Fibroblast of lung (primary cell): ENCODE measurements around the gene OVCA2. TPM values are rescaled to one million over a fixed set of nuclear protein-coding genes. Genes with fewer than 3 reads are reported as not detected.

Source experiments
- DNase-seq, 2 donors: peaks; one replicate each; pipeline versions ENCODE4 v3.0.0 to v3.0.0-alpha.2; 2010; ENCODE audit warnings: low read depth in 2 of 2
- H2AFZ ChIP-seq: 2 replicates; pipeline ENCODE4 v1.5.1; 2012; ENCODE audit warnings: low read length, control low read depth, inconsistent platforms
- H3K27ac ChIP-seq: 2 replicates; pipeline ENCODE4 v1.5.1; 2011; ENCODE audit warnings: low read length, control low read depth; ENCODE audit not compliant: insufficient read depth
- H3K27me3 ChIP-seq: 2 replicates; pipeline ENCODE4 v1.5.1; 2011; ENCODE audit warnings: mild to moderate bottlenecking, low read length; ENCODE audit not compliant: control insufficient read depth, insufficient read depth
- H3K36me3 ChIP-seq: 2 replicates; pipeline ENCODE4 v1.5.1; 2011; ENCODE audit warnings: low read length; ENCODE audit not compliant: control insufficient read depth, insufficient read depth
- H3K4me1 ChIP-seq: 2 replicates; pipeline ENCODE4 v1.5.1; 2011; ENCODE audit warnings: low read length; ENCODE audit not compliant: control insufficient read depth, insufficient read depth; ENCODE audit errors: extremely low read depth
- H3K4me2 ChIP-seq: 2 replicates; pipeline ENCODE4 v1.5.1; 2011; ENCODE audit warnings: low read length, control low read depth; ENCODE audit not compliant: insufficient read depth; ENCODE audit errors: extremely low read depth
- H3K4me3 ChIP-seq, 4 experiments: fragments of 200-600 bp in 1 of 4; sonication (generic) in 1 of 4; replicated peaks in 1 of 4; 2 replicates each; pipeline ENCODE4 v1.5.1; 2011 to 2016; ENCODE audit warnings: low read length in 4 of 4, low read depth in 3 of 4, mild to moderate bottlenecking in 3 of 4, control low read depth in 2 of 4, inconsistent platforms in 1 of 4, mixed read lengths in 1 of 4; ENCODE audit not compliant: insufficient read depth in 1 of 4; ENCODE audit errors: control extremely low read depth in 1 of 4
- H3K79me2 ChIP-seq: 2 replicates; pipeline ENCODE4 v1.5.1; 2012; ENCODE audit warnings: mild to moderate bottlenecking, low read length, inconsistent platforms; ENCODE audit not compliant: control insufficient read depth, insufficient read depth
- H3K9ac ChIP-seq: 2 replicates; pipeline ENCODE4 v1.5.1; 2011; ENCODE audit warnings: mild to moderate bottlenecking, low read length, control low read depth; ENCODE audit not compliant: insufficient read depth
- H3K9me3 ChIP-seq: 2 replicates; pipeline ENCODE4 v1.5.1; 2012; ENCODE audit warnings: low read depth, low read length; ENCODE audit not compliant: control insufficient read depth, insufficient read depth
- H4K20me1 ChIP-seq: 2 replicates; pipeline ENCODE4 v1.5.1; 2011; ENCODE audit warnings: low read length; ENCODE audit not compliant: control insufficient read depth, insufficient read depth; ENCODE audit errors: extremely low read depth
- CTCF ChIP-seq, 2 donors: IDR thresholded peaks in 1 of 2; conservative IDR thresholded peaks in 1 of 2; 1 replicate in 1 of 2; 2 replicates in 1 of 2; pipeline ENCODE4 v1.5.1; 2011 to 2012; ENCODE audit warnings: low read length in 2 of 2, control low read depth in 1 of 2, inconsistent platforms in 1 of 2, low read depth in 1 of 2, mild to moderate bottlenecking in 1 of 2
- EZH2 ChIP-seq: IDR thresholded peaks from 2 replicates; pipeline ENCODE4 v1.5.1; 2012; ENCODE audit warnings: low read length, control low read depth, mild to moderate bottlenecking; ENCODE audit errors: missing control alignments
- polyA plus RNA-seq, 2 donors: library from polyadenylated mRNA; depleted of rRNA in 1 of 2; stranded (reverse) in 1 of 2; unstranded in 1 of 2; fragments of >200 nt; gene quantifications; 2 replicates each; pipeline ENCODE4 v1.2.1, GENCODE V29; 2011 to 2012; ENCODE audit warnings: missing spikeins in 1 of 2
- total RNA-seq: library from RNA; depleted of rRNA; stranded (reverse); fragments of >200 nt; gene quantifications from 2 replicates; pipeline ENCODE4 v1.2.1, GENCODE V29; 2014

The OVCA2 gene
- total and polyA plus RNA-seq, 2 donors (not counting 1 experiment from before 2014, with no cell fraction given): 27.9 to 40.6 TPM

GRCh38 chr17:2087597-2088211 is 45.9 kb downstream of the OVCA2 start:
- Histone ChIP-seq H3K4me1 (peaks cover 68% of the 10 kb centered on the region), H3K9ac (no peak overlapping the region), H3K27me3 (no peaks in the 10 kb centered on the region), H3K9me3 (no peaks in the 10 kb centered on the region), H3K79me2 (peaks cover 2% of the 10 kb centered on the region), H3K4me2 (no peak overlapping the region), H3K27ac (no peak overlapping the region), H3K4me3 (no peak overlapping the region), H2AFZ (no peak overlapping the region), H3K36me3 (peaks cover 3% of the 10 kb centered on the region), H4K20me1 (no peaks in the 10 kb centered on the region)
- peak in 1 of 2 donors; percentile 63 for DNase-seq
- TF ChIP-seq EZH2 (no peak), CTCF (conservative IDR thresholded peaks at IDR 0.05 in 1 of 2, IDR thresholded peaks at IDR 0.05 in 1 of 2; ENCODE audit: low read depth in 1 of 2, low read length in 2 of 2) (no peak)

GRCh38 chr17:2089021-2089422 is 47.2 kb downstream of the OVCA2 start:
- H4K20me1 ChIP-seq: no peaks in the 10 kb centered on the region
- H3K9ac ChIP-seq: peak overlapping the region; percentile 80
- no peak for TF ChIP-seq EZH2
- no peak for TF ChIP-seq CTCF (conservative IDR thresholded peaks at IDR 0.05 in 1 of 2, IDR thresholded peaks at IDR 0.05 in 1 of 2; ENCODE audit: low read depth in 1 of 2, low read length in 2 of 2)
- peak; percentile 62 to 76 for DNase-seq
- peaks cover 2% of the 10 kb centered on the region for H3K79me2 ChIP-seq
- peak overlapping the region; percentile 91 for H3K4me2 ChIP-seq
- H2AFZ ChIP-seq: no peak overlapping the region
- H3K36me3 ChIP-seq: peaks cover 3% of the 10 kb centered on the region
- no peaks in the 10 kb centered on the region for H3K27me3 ChIP-seq
- peaks cover 59% of the 10 kb centered on the region for H3K4me1 ChIP-seq
- peak overlapping the region; percentile 21 to 57 (median 43) for H3K4me3 ChIP-seq
- no peaks in the 10 kb centered on the region for H3K9me3 ChIP-seq
- H3K27ac ChIP-seq: peak overlapping the region; percentile 90

- DNase-seq: no peak
- peak overlapping the region; percentile 78 for H3K4me2 ChIP-seq
- peaks cover 47% of the 10 kb centered on the region for H3K4me1 ChIP-seq
- no peaks in the 10 kb centered on the region for H4K20me1 ChIP-seq
- no peak overlapping the region for H2AFZ ChIP-seq
- peak overlapping the region in 1 of 4 experiments; percentile 57 for H3K4me3 ChIP-seq
- no peaks in the 10 kb centered on the region for H3K9me3 ChIP-seq
- TF ChIP-seq CTCF (conservative IDR thresholded peaks at IDR 0.05 in 1 of 2, IDR thresholded peaks at IDR 0.05 in 1 of 2; ENCODE audit: low read depth in 1 of 2, low read length in 2 of 2) (no peak), EZH2 (no peak)
- H3K27me3 ChIP-seq: no peaks in the 10 kb centered on the region
- peak overlapping the region; percentile 33 for H3K9ac ChIP-seq
- peak overlapping the region; percentile 90 for H3K27ac ChIP-seq
- peaks cover 3% of the 10 kb centered on the region for H3K36me3 ChIP-seq
- peaks cover 2% of the 10 kb centered on the region for H3K79me2 ChIP-seq
These were observed 48.4 kb downstream of the OVCA2 start for GRCh38 chr17:2090210-2090641.
